ENCODE data around the gene CINP.

The CINP gene

GRCh38 chr14:102370305-102370809 is 7.7 kb upstream of the CINP start:
- Mint-ChIP-seq H3K27ac (peak overlapping the region; percentile 69), H3K27me3 (ENCODE audit: low read depth, poor library complexity) (no peaks in the 10 kb centered on the region), H3K36me3 (ENCODE audit: low read depth) (no peaks in the 10 kb centered on the region), H3K9me3 (no peaks in the 10 kb centered on the region), H3K4me3 (no peak overlapping the region), H3K4me1 (peaks cover 10% of the 10 kb centered on the region)
- DNase-seq, result no peak
- TF ChIP-seq, protein P1, sequence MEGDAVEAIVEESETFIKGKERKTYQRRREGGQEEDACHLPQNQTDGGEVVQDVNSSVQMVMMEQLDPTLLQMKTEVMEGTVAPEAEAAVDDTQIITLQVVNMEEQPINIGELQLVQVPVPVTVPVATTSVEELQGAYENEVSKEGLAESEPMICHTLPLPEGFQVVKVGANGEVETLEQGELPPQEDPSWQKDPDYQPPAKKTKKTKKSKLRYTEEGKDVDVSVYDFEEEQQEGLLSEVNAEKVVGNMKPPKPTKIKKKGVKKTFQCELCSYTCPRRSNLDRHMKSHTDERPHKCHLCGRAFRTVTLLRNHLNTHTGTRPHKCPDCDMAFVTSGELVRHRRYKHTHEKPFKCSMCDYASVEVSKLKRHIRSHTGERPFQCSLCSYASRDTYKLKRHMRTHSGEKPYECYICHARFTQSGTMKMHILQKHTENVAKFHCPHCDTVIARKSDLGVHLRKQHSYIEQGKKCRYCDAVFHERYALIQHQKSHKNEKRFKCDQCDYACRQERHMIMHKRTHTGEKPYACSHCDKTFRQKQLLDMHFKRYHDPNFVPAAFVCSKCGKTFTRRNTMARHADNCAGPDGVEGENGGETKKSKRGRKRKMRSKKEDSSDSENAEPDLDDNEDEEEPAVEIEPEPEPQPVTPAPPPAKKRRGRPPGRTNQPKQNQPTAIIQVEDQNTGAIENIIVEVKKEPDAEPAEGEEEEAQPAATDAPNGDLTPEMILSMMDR (IDR thresholded peaks at IDR 0.05), result no peak

- TF ChIP-seq, protein P1 (IDR thresholded peaks at IDR 0.05), result no peak
- Mint-ChIP-seq H3K27ac (peak overlapping the region; percentile 31), H3K27me3 (ENCODE audit: low read depth, poor library complexity) (no peaks in the 10 kb centered on the region), H3K4me1 (peaks cover 15% of the 10 kb centered on the region), H3K9me3 (no peaks in the 10 kb centered on the region), H3K36me3 (ENCODE audit: low read depth) (peaks cover 1% of the 10 kb centered on the region), H3K4me3 (no peak overlapping the region)
- DNase-seq, result no peak
Observed at GRCh38 chr14:102363182-102363943, 673 bp upstream of the CINP start.

GRCh38 chr14:102362084-102362483 is 606 bp downstream of the CINP start:
- Mint-ChIP-seq H3K4me3 (peak overlapping the region; percentile 94), H3K27ac (peak overlapping the region; percentile 75), H3K36me3 (ENCODE audit: low read depth) (peaks cover 14% of the 10 kb centered on the region), H3K4me1 (peaks cover 15% of the 10 kb centered on the region), H3K27me3 (ENCODE audit: low read depth, poor library complexity) (no peaks in the 10 kb centered on the region), H3K9me3 (no peaks in the 10 kb centered on the region)
- TF ChIP-seq, protein P1 (IDR thresholded peaks at IDR 0.05), result no peak
- no peak for DNase-seq

DNA sequence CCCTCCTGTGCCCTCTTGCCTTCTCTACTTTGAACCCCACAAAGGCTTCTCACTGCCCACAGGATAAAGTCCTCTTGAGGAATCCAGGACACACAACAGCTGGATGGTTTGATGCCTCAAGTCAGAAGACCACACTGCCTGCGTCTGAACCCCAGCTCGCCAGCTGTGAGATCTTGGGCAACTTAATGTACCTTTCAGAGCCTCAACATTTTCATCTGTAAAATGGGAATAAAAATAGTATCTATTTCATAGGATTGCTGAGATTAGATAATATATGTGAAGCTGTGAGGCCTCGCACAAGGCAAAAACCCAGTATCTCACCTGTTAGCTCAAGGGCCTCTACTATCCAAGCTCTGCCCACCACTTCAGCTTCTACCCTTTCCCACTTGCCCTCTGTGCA is 2.3 kb downstream of the CINP start:
- Mint-ChIP-seq H3K9me3 (no peaks in the 10 kb centered on the region), H3K36me3 (ENCODE audit: low read depth) (peaks cover 28% of the 10 kb centered on the region), H3K27me3 (ENCODE audit: low read depth, poor library complexity) (no peaks in the 10 kb centered on the region), H3K4me1 (peaks cover 15% of the 10 kb centered on the region), H3K27ac (peak overlapping the region; percentile 64), H3K4me3 (no peak overlapping the region)
- DNase-seq, result no peak
- TF ChIP-seq, protein P1 (IDR thresholded peaks at IDR 0.05), result no peak

DNA sequence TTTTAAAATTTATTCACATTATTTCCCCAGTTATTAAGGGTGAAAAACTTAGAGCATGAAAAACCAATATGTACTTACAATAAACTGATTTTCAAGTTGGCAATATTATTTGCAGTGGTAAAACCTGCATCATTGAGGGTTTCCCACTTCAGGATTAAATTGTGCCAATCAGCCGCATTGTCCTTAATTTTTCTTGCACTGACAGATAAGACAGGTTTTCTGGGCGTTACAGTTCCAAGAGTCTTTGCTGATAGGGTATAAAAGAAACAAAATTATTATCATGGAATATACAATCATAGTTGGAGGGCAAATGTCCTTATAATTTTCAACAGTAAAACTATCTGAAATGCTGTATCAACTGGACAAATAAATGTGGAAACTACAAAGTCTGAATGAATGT is 3.3 kb downstream of the CINP start:
- peaks cover 31% of the 10 kb centered on the region for H3K36me3 Mint-ChIP-seq (ENCODE audit: low read depth)
- DNase-seq, result no peak
- no peaks in the 10 kb centered on the region for H3K9me3 Mint-ChIP-seq
- H3K27me3 Mint-ChIP-seq (ENCODE audit: low read depth, poor library complexity), result no peaks in the 10 kb centered on the region
- no peak overlapping the region for H3K27ac Mint-ChIP-seq
- TF ChIP-seq, protein P1 (IDR thresholded peaks at IDR 0.05), result no peak
- H3K4me1 Mint-ChIP-seq, result peaks cover 15% of the 10 kb centered on the region
- H3K4me3 Mint-ChIP-seq, result no peak overlapping the region

GRCh38 chr14:102356280-102356679 is 6.4 kb downstream of the CINP start:
- H3K27ac Mint-ChIP-seq, result no peak overlapping the region
- DNase-seq, result no peak
- H3K4me3 Mint-ChIP-seq, result no peak overlapping the region
- TF ChIP-seq, protein P1 (IDR thresholded peaks at IDR 0.05), result no peak
- no peaks in the 10 kb centered on the region for H3K9me3 Mint-ChIP-seq
- no peaks in the 10 kb centered on the region for H3K27me3 Mint-ChIP-seq (ENCODE audit: low read depth, poor library complexity)
- H3K36me3 Mint-ChIP-seq (ENCODE audit: low read depth), result peaks cover 42% of the 10 kb centered on the region
- H3K4me1 Mint-ChIP-seq, result peaks cover 7% of the 10 kb centered on the region
